Fibroblast of mammary gland (primary cell): ENCODE data around the gene ZNF436.
A peak's percentile ranks its signal among the peaks of the same experiment; 100 is the strongest.

Experiments
- DNase-seq: peaks from one replicate; pipeline ENCODE4 v3.0.0-alpha.2; 2010; ENCODE audit warnings: low read depth
- H3K4me3 ChIP-seq: 2 replicates; pipeline ENCODE4 v1.5.1; 2011; ENCODE audit warnings: low read depth, mild to moderate bottlenecking, low read length, moderate library complexity; ENCODE audit not compliant: control insufficient read depth
- TF ChIP-seq, protein P1 (sequence below): conservative IDR thresholded peaks from 2 replicates; pipeline ENCODE4 v1.5.1; 2011; ENCODE audit warnings: low read depth, low read length, inconsistent platforms; ENCODE audit not compliant: control insufficient read depth, insufficient read depth

ZNF436 gene

DNA sequence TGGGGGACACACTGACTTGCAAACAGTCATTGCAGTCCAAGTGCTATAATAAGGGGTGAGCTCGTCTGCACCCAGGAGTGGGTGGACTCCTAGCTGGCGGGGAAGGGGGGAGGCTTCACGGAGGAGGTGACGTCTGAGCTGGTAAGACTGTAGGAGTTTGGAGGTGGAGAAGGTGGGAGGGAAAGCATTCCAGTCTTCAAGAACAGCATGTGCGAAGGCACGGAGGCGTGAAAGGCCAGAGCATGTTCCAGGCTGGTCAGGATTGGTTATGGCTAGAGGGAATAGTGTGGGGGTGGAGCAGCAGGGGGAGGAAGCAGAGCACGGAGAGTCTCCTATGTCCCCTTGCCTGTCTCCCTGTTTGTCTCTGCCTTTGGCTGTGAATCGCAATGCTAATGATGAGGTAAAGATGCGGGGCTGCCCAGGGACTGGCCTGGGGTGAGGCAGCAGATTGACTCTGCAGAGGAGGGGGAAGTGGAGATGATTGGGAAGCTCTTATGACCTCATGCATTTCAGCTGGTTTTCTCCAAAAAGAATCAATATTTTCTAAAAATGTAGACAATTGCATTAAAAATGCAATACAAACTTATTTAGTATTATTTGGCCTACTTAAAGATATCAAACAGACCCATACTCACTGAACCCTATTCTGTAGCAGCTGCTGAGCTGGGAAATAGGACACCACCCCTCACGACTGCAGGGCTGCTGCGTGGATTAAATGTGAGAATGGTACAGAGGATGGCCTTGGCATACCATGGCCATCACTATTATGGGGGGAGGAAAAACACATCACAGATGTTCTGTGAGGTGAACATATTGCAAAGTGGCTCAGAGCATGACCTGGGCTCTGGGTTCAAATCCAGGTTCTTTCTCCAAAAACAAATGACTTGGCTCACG lies 2.6 kb upstream of the ZNF436 start:
- peak; percentile 32 for DNase-seq
- H3K4me3 ChIP-seq: no peak overlapping the region
- TF ChIP-seq, protein P1, sequence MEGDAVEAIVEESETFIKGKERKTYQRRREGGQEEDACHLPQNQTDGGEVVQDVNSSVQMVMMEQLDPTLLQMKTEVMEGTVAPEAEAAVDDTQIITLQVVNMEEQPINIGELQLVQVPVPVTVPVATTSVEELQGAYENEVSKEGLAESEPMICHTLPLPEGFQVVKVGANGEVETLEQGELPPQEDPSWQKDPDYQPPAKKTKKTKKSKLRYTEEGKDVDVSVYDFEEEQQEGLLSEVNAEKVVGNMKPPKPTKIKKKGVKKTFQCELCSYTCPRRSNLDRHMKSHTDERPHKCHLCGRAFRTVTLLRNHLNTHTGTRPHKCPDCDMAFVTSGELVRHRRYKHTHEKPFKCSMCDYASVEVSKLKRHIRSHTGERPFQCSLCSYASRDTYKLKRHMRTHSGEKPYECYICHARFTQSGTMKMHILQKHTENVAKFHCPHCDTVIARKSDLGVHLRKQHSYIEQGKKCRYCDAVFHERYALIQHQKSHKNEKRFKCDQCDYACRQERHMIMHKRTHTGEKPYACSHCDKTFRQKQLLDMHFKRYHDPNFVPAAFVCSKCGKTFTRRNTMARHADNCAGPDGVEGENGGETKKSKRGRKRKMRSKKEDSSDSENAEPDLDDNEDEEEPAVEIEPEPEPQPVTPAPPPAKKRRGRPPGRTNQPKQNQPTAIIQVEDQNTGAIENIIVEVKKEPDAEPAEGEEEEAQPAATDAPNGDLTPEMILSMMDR: no peak

DNA sequence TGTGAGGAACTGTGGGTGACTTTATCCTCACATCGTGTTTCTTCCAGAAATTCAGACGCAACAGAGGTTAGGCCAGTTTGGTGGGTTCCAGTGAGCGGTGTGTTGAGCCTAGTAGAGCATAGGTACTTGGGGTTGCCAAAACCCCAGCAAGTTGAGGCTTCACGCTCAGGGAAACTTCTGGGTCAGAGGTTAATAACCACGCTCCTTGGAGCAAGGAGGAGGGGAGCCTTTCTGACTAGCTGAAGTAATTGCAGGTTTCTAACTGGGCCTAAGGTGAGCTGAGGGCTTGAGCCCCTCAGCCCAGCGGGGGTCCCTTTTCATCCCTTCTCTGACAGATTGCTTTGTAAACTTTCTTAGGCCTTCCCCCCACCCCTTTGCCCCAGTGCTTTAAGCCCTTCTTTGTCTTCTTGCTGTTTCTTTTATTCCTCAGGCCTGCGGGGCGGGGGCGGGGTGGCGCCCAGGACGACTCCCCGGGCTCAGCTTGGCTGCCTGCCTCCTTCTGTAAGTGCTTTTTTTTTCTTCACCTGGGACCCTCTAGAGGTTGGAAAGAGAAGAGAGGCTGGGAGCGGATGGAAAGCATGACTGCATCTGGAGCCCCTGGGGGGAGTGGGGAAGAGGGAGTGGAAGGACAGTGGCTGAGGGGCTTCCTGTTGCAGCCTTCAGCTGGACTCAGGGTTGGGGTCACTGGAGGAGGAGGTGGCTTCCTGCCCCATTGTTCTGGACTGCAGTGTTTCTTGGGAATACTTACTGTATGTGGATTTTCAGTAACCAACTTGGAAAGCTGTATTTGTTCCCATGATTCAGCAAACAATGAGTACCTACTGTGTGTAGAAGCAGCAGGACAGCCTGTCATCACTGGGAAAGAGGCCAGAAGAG lies 1.3 kb upstream of the ZNF436 start:
- TF ChIP-seq, protein P1: no peak
- DNase-seq: peak; percentile 65
- H3K4me3 ChIP-seq: peak overlapping the region; percentile 12

DNA sequence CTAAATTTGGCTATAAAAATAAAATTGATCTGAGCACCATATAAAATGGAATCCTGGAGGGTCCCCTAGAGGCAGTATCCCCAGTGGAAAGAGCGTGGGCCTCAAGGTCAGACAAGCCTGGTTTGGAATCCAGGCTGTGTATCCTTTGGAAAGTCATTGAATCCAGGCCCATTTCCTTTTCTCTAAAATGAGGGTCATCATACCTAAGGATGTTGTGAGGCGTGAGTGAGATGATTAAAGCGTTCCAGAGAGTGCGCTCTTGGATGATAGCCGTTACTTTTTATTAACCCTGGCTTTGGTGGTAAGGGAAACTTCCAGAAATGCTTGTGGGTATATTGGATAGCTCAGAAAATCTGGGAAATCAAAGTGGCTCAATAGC lies 683 bp upstream of the ZNF436 start:
- DNase-seq: no peak
- TF ChIP-seq, protein P1: no peak

DNA sequence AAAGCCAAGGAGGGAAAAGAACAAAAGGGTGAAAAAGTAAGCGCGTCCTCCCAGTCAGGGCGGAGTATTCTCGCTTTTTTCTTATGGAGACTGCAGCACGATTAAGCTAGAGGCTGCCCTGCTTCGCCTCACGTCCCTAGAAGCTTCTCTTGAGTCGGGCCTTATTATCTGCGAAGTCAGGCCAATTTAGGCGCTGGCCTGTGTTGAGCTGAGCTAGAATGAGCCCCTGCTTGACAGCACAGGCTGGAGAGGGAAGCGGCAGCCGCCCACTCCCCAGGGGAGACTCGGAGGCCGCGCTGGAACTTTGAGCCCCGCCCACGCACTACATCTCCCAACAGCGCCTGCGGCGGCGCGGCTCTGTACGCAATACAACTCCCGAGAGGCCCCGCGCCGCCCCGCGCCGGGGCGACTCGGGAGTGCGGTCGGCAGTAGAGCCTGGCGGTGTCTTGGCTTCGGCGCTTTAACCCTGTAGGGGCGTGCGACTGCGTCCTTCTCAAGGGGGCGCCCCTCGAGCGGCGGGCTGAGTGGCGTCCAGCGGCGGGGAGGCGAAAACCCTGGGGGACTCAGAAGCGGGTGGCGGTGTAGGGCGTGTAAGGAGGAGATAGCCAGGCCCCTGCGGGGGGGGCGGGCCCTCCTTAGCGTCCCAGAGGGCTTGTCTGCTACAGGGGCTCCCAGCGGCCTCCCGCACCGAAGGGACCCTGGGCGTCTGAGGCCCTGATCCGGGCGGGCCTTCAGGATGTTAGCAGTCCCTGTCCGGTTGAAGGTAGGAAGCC lies 888 bp downstream of the ZNF436 start:
- H3K4me3 ChIP-seq: peak overlapping the region; percentile 98
- TF ChIP-seq, protein P1: peak; percentile 0
- DNase-seq: peak; percentile 85

More for the DNA sequence above, 683 bp upstream of the ZNF436 start:
- peak overlapping the region; percentile 24 for H3K4me3 ChIP-seq

DNA sequence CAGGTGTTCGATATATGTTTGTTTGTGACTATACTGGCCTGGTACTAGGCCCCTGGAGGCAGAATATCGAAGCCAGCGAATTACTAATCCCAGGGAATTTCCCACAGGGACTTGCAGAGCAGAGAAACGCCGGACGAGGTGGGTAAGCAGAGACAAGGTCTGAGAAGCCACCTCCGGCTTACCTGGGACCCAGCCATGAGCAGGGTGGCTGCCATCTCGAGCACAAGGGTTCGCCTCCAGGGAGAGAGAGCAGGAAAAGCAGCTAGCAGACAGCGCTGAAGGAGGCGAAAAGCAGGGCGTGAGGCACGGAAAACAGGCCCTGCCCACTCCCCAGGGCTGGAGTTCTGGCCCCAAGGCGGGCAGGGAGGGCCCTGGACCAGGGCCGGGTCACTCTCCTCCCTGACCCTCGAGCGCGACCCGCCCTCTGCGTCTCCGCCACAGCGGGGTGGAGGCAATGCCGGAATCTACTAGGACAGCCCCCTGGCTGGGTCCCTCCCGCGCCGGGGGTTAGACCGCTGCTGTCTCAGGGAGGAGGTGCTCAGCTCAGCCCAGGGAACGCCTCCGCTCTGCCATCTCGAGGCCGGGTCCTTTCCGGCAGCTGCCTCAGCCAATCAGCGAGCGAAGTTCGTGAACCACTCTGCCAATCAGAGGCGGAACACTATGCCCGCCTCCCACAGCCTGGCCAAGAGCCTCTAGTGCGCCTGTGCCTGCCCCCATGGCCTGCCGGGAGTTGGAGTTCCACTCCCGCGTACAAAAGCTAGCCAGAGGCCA lies 1.7 kb downstream of the ZNF436 start:
- DNase-seq: peak; percentile 99
- TF ChIP-seq, protein P1: no peak
- H3K4me3 ChIP-seq: peak overlapping the region; percentile 98

DNA sequence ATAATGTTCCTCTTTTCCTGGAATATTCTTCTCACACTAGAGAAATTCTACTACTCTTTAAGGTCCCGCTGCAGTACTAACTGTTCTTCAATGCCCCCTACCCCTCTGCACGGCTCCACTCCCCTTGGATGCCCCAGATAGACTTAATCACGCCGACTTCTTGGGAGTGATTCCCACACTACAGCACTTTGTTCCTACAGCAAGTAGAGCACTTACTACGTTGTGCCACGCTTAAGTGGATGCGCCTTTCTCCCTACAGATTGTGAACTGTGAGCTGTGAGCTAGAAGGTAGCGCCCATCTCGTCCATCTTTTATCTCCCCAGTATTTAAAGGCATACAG lies 2.2 kb downstream of the ZNF436 start:
- peak overlapping the region; percentile 98 for H3K4me3 ChIP-seq
- TF ChIP-seq, protein P1: no peak
- DNase-seq: no peak
